GM13976 (cell line): ENCODE results near the gene DSTN.
A peak's percentile ranks its signal among the peaks of the same experiment; 100 is the strongest.

Experiments used
- DNase-seq: peaks from one replicate; pipeline ENCODE4 v3.0.0; 2012; ENCODE audit warnings: low spot score
- CTCF ChIP-seq: IDR thresholded peaks from 2 replicates; pipeline ENCODE4 v1.5.1; 2012; ENCODE audit warnings: borderline replicate concordance, mild to moderate bottlenecking; ENCODE audit not compliant: insufficient read depth; ENCODE audit errors: extremely low read depth, missing control alignments, control extremely low read depth
- in situ Hi-C: fragments of 300-500 bp; cut with MboI; formaldehyde crosslinking; loops from one replicate; pipeline ENCODE4 v1.12.0; 2022; ENCODE audit warnings: low sequenced_read_pairs, mixed read lengths, inconsistent platforms; ENCODE audit not compliant: unreplicated experiment

Gene DSTN

GRCh38 chr20:17566345-17566744 is 3.5 kb upstream of the DSTN start:
- no peak for TF ChIP-seq CTCF
- no peak for DNase-seq
- in situ Hi-C loops: no loop called here

GRCh38 chr20:17568045-17568788 is 1.7 kb upstream of the DSTN start:
- TF ChIP-seq CTCF: no peak
- no peak for DNase-seq
- in situ Hi-C loops: no loop called here

- TF ChIP-seq CTCF: no peak
- in situ Hi-C loops: no loop called here
- peak; percentile 54 for DNase-seq
Observed at GRCh38 chr20:17568972-17569521, 828 bp upstream of the DSTN start.

GRCh38 chr20:17570347-17571152 is 675 bp downstream of the DSTN start:
- TF ChIP-seq CTCF: peak; percentile 6
- in situ Hi-C loops: no loop called here
- peak; percentile 32 for DNase-seq

GRCh38 chr20:17571153-17571527 is 1.3 kb downstream of the DSTN start:
- in situ Hi-C loops: no loop called here
- DNase-seq: peak; percentile 54

More at GRCh38 chr20:17571153-17571527, 1.3 kb downstream of the DSTN start:
- no peak for TF ChIP-seq CTCF
